HCT116 (cell line): Measurements from ENCODE around the gene ATRN. TPM values are rescaled to one million over a fixed set of nuclear protein-coding genes. Genes with fewer than 3 reads are reported as not detected.

Source experiments
- ATAC-seq: fragments of 200-7000 bp; cut with Tn5 transposase; 2 replicates; pipeline ENCODE4 v1.9.1; 2020; ENCODE audit warnings: mild to moderate bottlenecking, moderate library complexity
- BruUV-seq: library from RNA; stranded (reverse); fragments of 400-500 nt; replicated peaks from 2 replicates; lab custom pipeline; 2021; lab: Mats Ljungman, UMichigan
- CTCF ChIA-PET: fragments of 300-600 bp; sonication (Branson Sonifier 250); formaldehyde crosslinking; loops from one replicate; lab custom pipeline; 2021; ENCODE audit warnings: antibody characterized with exemption; lab: Charles Lee
- POLR2A ChIA-PET: fragments of 300-600, 350-600 bp; sonication (Branson Sonifier 250); formaldehyde crosslinking; loops from one replicate; lab custom pipeline; 2021; ENCODE audit warnings: antibody characterized with exemption; lab: Charles Lee
- RAD21 ChIA-PET, 2 experiments: fragments of 300-600 bp; sonication (Branson Sonifier 250); formaldehyde crosslinking; loops; one replicate each; lab custom pipeline; 2023; ENCODE audit warnings: low total read pairs in 2 of 2; ENCODE audit not compliant: uncharacterized antibody in 2 of 2, unreplicated experiment in 2 of 2, low non-redundant PET in 1 of 2; lab: Charles Lee
- DNase-seq: peaks from one replicate; pipeline ENCODE4 v3.0.0-alpha.2; 2010; ENCODE audit warnings: low read depth, low spot score
- H2AFZ ChIP-seq: fragments of 200-600 bp; shearing (Covaris generic), sonication (generic); 2 replicates; pipeline ENCODE4 v1.6.1; 2017; ENCODE audit warnings: low read depth, mixed run types, mixed read lengths, antibody characterized with exemption, low read length; ENCODE audit not compliant: poor library complexity, severe bottlenecking
- H3K27ac ChIP-seq: 2 replicates; pipeline ENCODE4 v1.5.1; 2012; ENCODE audit warnings: low read depth, low read length
- H3K27me3 ChIP-seq: fragments of 200-600 bp; sonication (generic); 2 replicates; pipeline ENCODE4 v1.6.1; 2016; ENCODE audit warnings: mixed run types, low read length, mixed read lengths; ENCODE audit not compliant: insufficient read depth
- H3K36me3 ChIP-seq, 2 experiments: fragments of 200-500 bp in 1 of 2; fragments of 200-600 bp in 1 of 2; sonication (Bioruptor generic) in 1 of 2; sonication (generic) in 1 of 2; 2 replicates each; pipeline versions ENCODE4 v1.5.1 to v1.6.1; 2014 to 2016; ENCODE audit warnings: low read length in 2 of 2, inconsistent platforms in 1 of 2, mixed read lengths in 1 of 2, mixed run types in 1 of 2; ENCODE audit not compliant: insufficient read depth in 2 of 2, control insufficient read depth in 1 of 2
- H3K4me1 ChIP-seq, 2 experiments: fragments of 200-600 bp in 1 of 2; sonication (generic) in 1 of 2; 2 replicates each; pipeline versions ENCODE4 v1.5.1 to v1.6.1; 2012 to 2017; ENCODE audit warnings: low read length in 2 of 2, inconsistent platforms in 1 of 2, mild to moderate bottlenecking in 1 of 2, mixed read lengths in 1 of 2, mixed run types in 1 of 2, moderate library complexity in 1 of 2; ENCODE audit not compliant: insufficient read depth in 2 of 2, control insufficient read depth in 1 of 2
- H3K4me2 ChIP-seq: fragments of 200-600 bp; sonication (generic); 2 replicates; pipeline ENCODE4 v1.6.1; 2017; ENCODE audit warnings: mixed run types, low read length, mixed read lengths
- H3K4me3 ChIP-seq, 2 experiments: fragments of 200-600 bp in 1 of 2; sonication (generic) in 1 of 2; replicated peaks in 1 of 2; 2 replicates each; pipeline ENCODE4 v1.5.1; 2011 to 2016; ENCODE audit warnings: low read length in 2 of 2, control low read depth in 1 of 2, low read depth in 1 of 2, mild to moderate bottlenecking in 1 of 2, mixed read lengths in 1 of 2, mixed run types in 1 of 2
- H3K79me2 ChIP-seq: fragments of 200-600 bp; sonication (generic); 2 replicates; pipeline ENCODE4 v1.6.1; 2017; ENCODE audit warnings: mild to moderate bottlenecking, mixed run types, low read length, moderate library complexity, mixed read lengths; ENCODE audit not compliant: insufficient read depth
- H3K9ac ChIP-seq: fragments of 200-600 bp; sonication (generic); 2 replicates; pipeline ENCODE4 v1.6.1; 2016; ENCODE audit warnings: low read length, mixed read lengths
- H3K9me2 ChIP-seq: fragments of 200-600 bp; sonication (generic), shearing (Covaris generic); 2 replicates; pipeline ENCODE4 v1.6.1; 2017; ENCODE audit warnings: mixed run types, mild to moderate bottlenecking, moderate library complexity; ENCODE audit not compliant: insufficient read depth
- H3K9me3 ChIP-seq, 2 experiments: fragments of 200-500 bp in 1 of 2; fragments of 200-600 bp in 1 of 2; sonication (Bioruptor generic) in 1 of 2; sonication (generic) in 1 of 2; 2 replicates each; pipeline ENCODE4 v1.6.1; 2014 to 2017; ENCODE audit warnings: low read length in 2 of 2, mixed read lengths in 2 of 2, inconsistent platforms in 1 of 2, low read depth in 1 of 2, mild to moderate bottlenecking in 1 of 2, mixed run types in 1 of 2, moderate library complexity in 1 of 2; ENCODE audit not compliant: control insufficient read depth in 1 of 2, insufficient read depth in 1 of 2
- H4K20me1 ChIP-seq: fragments of 200-600 bp; sonication (generic), shearing (Covaris generic); 2 replicates; pipeline ENCODE4 v1.6.1; 2017; ENCODE audit warnings: mixed run types, mild to moderate bottlenecking, moderate library complexity; ENCODE audit not compliant: insufficient read depth
- CBX3 ChIP-seq: IDR thresholded peaks from 2 replicates; pipeline ENCODE4 v1.6.1; 2012; ENCODE audit warnings: low read depth
- CTCF ChIP-seq, 3 experiments: fragments of 200-600 bp in 1 of 3; sonication (generic) in 1 of 3; IDR thresholded peaks in 2 of 3; conservative IDR thresholded peaks in 1 of 3; 2 replicates each; pipeline ENCODE4 v1.5.1; 2012 to 2017; ENCODE audit warnings: low read depth in 2 of 3, low read length in 2 of 3, antibody characterized with exemption in 1 of 3, borderline replicate concordance in 1 of 3, control low read depth in 1 of 3, mild to moderate bottlenecking in 1 of 3, mixed read lengths in 1 of 3, mixed run types in 1 of 3, moderate library complexity in 1 of 3; ENCODE audit not compliant: insufficient read depth in 1 of 3
- EZH2 ChIP-seq: fragments of 200-600 bp; sonication (generic); IDR thresholded peaks from 2 replicates; pipeline ENCODE4 v1.6.1; 2017; ENCODE audit warnings: antibody characterized with exemption, mixed run types
- JUND ChIP-seq: IDR thresholded peaks from 2 replicates; pipeline ENCODE4 v1.6.1; 2012
- POLR2A ChIP-seq: IDR thresholded peaks from 2 replicates; pipeline ENCODE4 v1.7.0; 2011; ENCODE audit warnings: borderline replicate concordance; ENCODE audit not compliant: insufficient read depth, insufficient read length; ENCODE audit errors: extremely low read depth
- SIN3A ChIP-seq: IDR thresholded peaks from 2 replicates; pipeline ENCODE4 v1.6.1; 2012; ENCODE audit warnings: low read depth
- SP1 ChIP-seq: IDR thresholded peaks from 2 replicates; pipeline ENCODE4 v1.6.1; 2012; ENCODE audit warnings: low read depth
- SRF ChIP-seq: IDR thresholded peaks from 2 replicates; pipeline ENCODE4 v1.6.1; 2012; ENCODE audit warnings: low read depth
- TCF7L2 ChIP-seq: IDR thresholded peaks from 2 replicates; pipeline ENCODE4 v1.7.0; 2011; ENCODE audit warnings: borderline replicate concordance, inconsistent platforms; ENCODE audit not compliant: insufficient read depth, insufficient read length; ENCODE audit errors: extremely low read depth
- ZFX ChIP-seq: fragments of 450-650 bp; IDR thresholded peaks from 2 replicates; pipeline ENCODE4 v1.6.1; 2017
- ZNF274 ChIP-seq: fragments of 200-500 bp; sonication (Bioruptor generic); IDR thresholded peaks from 2 replicates; pipeline ENCODE4 v1.6.1; 2014; ENCODE audit warnings: mild to moderate bottlenecking, low read depth, low read length, inconsistent platforms
- intact Hi-C: fragments of 100-400 bp; cut with micrococcal nuclease; formaldehyde crosslinking; loops from 2 replicates; pipeline ENCODE4 v1.10.0; 2022
- total RNA-seq: library from RNA; stranded (reverse); gene quantifications from one replicate; pipeline ENCODE4 v1.2.1, GENCODE V29; 2021; ENCODE audit not compliant: unreplicated experiment
- TF ChIP-seq, protein P1 (sequence below): IDR thresholded peaks from 2 replicates; pipeline ENCODE4 v1.6.1; 2012; ENCODE audit warnings: low read depth
- TF ChIP-seq, protein P2 (sequence below): IDR thresholded peaks from 2 replicates; pipeline ENCODE4 v1.6.1; 2012
- TF ChIP-seq, protein P3 (sequence below): IDR thresholded peaks from 2 replicates; pipeline ENCODE4 v1.6.1; 2012
- TF ChIP-seq, protein P4 (sequence below): IDR thresholded peaks from 2 replicates; pipeline ENCODE4 v1.6.1; 2011; ENCODE audit warnings: mild to moderate bottlenecking, low read length, moderate library complexity; ENCODE audit not compliant: insufficient replicate concordance; ENCODE audit errors: extremely low read depth

Gene ATRN
- total RNA-seq, 1 experiment from 2014 or later, result 24.4 TPM

- ChIA-PET CTCF (no interaction called here), POLR2A (no interaction called here), RAD21 (no interaction called here)
- Histone ChIP-seq H3K36me3 (no peaks in the 10 kb centered on the region), H3K79me2 (no peaks in the 10 kb centered on the region), H3K9me3 (no peaks in the 10 kb centered on the region), H4K20me1 (no peaks in the 10 kb centered on the region), H3K4me3 (no peak overlapping the region), H3K27ac (no peak overlapping the region), H3K9ac (no peak overlapping the region), H3K27me3 (no peaks in the 10 kb centered on the region), H2AFZ (no peak overlapping the region), H3K4me1 (peaks cover 2 to 13% of the 10 kb centered on the region in 2 experiments; a peak in 2 of 4 replicates), H3K4me2 (no peak overlapping the region), H3K9me2 (no peaks in the 10 kb centered on the region)
- ATAC-seq, result no peak
- BruUV-seq, result no TSS peak
- DNase-seq, result no peak
- no peak for TF ChIP-seq ZNF274
- TF ChIP-seq TCF7L2, result no peak
- no peak for TF ChIP-seq POLR2A
- no peak for TF ChIP-seq SIN3A
- TF ChIP-seq, protein P1, sequence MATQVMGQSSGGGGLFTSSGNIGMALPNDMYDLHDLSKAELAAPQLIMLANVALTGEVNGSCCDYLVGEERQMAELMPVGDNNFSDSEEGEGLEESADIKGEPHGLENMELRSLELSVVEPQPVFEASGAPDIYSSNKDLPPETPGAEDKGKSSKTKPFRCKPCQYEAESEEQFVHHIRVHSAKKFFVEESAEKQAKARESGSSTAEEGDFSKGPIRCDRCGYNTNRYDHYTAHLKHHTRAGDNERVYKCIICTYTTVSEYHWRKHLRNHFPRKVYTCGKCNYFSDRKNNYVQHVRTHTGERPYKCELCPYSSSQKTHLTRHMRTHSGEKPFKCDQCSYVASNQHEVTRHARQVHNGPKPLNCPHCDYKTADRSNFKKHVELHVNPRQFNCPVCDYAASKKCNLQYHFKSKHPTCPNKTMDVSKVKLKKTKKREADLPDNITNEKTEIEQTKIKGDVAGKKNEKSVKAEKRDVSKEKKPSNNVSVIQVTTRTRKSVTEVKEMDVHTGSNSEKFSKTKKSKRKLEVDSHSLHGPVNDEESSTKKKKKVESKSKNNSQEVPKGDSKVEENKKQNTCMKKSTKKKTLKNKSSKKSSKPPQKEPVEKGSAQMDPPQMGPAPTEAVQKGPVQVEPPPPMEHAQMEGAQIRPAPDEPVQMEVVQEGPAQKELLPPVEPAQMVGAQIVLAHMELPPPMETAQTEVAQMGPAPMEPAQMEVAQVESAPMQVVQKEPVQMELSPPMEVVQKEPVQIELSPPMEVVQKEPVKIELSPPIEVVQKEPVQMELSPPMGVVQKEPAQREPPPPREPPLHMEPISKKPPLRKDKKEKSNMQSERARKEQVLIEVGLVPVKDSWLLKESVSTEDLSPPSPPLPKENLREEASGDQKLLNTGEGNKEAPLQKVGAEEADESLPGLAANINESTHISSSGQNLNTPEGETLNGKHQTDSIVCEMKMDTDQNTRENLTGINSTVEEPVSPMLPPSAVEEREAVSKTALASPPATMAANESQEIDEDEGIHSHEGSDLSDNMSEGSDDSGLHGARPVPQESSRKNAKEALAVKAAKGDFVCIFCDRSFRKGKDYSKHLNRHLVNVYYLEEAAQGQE, result no peak
- no peak for TF ChIP-seq CBX3
- no peak for TF ChIP-seq CTCF (IDR thresholded peaks at IDR 0.05 in 2 of 3, conservative IDR thresholded peaks at IDR 0.05 in 1 of 3; ENCODE audit: borderline replicate concordance in 1 of 3, insufficient read depth in 1 of 3, low read depth in 2 of 3, low read length in 2 of 3)
- TF ChIP-seq SRF, result no peak
- no peak for TF ChIP-seq SP1
- no peak for TF ChIP-seq EZH2
- TF ChIP-seq JUND, result no peak
- TF ChIP-seq, protein P2, sequence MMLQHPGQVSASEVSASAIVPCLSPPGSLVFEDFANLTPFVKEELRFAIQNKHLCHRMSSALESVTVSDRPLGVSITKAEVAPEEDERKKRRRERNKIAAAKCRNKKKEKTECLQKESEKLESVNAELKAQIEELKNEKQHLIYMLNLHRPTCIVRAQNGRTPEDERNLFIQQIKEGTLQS, result no peak
- TF ChIP-seq, protein P3, sequence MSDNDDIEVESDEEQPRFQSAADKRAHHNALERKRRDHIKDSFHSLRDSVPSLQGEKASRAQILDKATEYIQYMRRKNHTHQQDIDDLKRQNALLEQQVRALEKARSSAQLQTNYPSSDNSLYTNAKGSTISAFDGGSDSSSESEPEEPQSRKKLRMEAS, result no peak
- TF ChIP-seq ZFX, result no peak
- TF ChIP-seq, protein P4, sequence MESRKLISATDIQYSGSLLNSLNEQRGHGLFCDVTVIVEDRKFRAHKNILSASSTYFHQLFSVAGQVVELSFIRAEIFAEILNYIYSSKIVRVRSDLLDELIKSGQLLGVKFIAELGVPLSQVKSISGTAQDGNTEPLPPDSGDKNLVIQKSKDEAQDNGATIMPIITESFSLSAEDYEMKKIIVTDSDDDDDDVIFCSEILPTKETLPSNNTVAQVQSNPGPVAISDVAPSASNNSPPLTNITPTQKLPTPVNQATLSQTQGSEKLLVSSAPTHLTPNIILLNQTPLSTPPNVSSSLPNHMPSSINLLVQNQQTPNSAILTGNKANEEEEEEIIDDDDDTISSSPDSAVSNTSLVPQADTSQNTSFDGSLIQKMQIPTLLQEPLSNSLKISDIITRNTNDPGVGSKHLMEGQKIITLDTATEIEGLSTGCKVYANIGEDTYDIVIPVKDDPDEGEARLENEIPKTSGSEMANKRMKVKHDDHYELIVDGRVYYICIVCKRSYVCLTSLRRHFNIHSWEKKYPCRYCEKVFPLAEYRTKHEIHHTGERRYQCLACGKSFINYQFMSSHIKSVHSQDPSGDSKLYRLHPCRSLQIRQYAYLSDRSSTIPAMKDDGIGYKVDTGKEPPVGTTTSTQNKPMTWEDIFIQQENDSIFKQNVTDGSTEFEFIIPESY, result no peak
- intact Hi-C loops, result no loop called here
Measured at GRCh38 chr20:3681352-3681930, 210.6 kb downstream of the ATRN start.
